HG03045 (cell line): ENCODE measurements around the gene LRP1B.
A peak's percentile ranks its signal among the peaks of the same experiment; 100 is the strongest.
"Not testable (repeated sequence)": the region's sequence is repeated elsewhere in the genome, so short reads cannot be mapped to it uniquely, and the experiment has no call there.

Source experiments
- ATAC-seq: cut with Tn5 transposase; IDR thresholded peaks from one replicate; pipeline ENCODE4 v1.9.1; 2021; ENCODE audit warnings: mild to moderate bottlenecking, moderate library complexity; ENCODE audit not compliant: unreplicated experiment

Gene LRP1B

GRCh38 chr2:140600116-140600515, 1530.7 kb downstream of the LRP1B start:
- ATAC-seq = no peak

GRCh38 chr2:140597836-140598235, 1533.0 kb downstream of the LRP1B start:
- ATAC-seq = no peak

- no peak for ATAC-seq
Measured at GRCh38 chr2:140597205-140597604, 1533.6 kb downstream of the LRP1B start.

- no peak for ATAC-seq
Measured at GRCh38 chr2:140596447-140596846, 1534.4 kb downstream of the LRP1B start.

- ATAC-seq = no peak
Measured at GRCh38 chr2:140595107-140595506, 1535.7 kb downstream of the LRP1B start.

GRCh38 chr2:140593132-140593531, 1537.7 kb downstream of the LRP1B start:
- no peak for ATAC-seq

GRCh38 chr2:140589696-140590095, 1541.1 kb downstream of the LRP1B start:
- no peak for ATAC-seq

- no peak for ATAC-seq
Measured at GRCh38 chr2:140589273-140589672, 1541.5 kb downstream of the LRP1B start.

- peak; percentile 85 for ATAC-seq
Measured at GRCh38 chr2:140586379-140586778, 1544.4 kb downstream of the LRP1B start.

- ATAC-seq = no peak
Measured at GRCh38 chr2:140585016-140585415, 1545.8 kb downstream of the LRP1B start.

GRCh38 chr2:140584471-140584870, 1546.3 kb downstream of the LRP1B start:
- ATAC-seq = no peak

- no peak for ATAC-seq
Measured at GRCh38 chr2:140580532-140581151, 1550.2 kb downstream of the LRP1B start.

GRCh38 chr2:140577453-140577852, 1553.4 kb downstream of the LRP1B start:
- ATAC-seq = no peak

- ATAC-seq = no peak
Measured at GRCh38 chr2:140567734-140568133, 1563.1 kb downstream of the LRP1B start.

GRCh38 chr2:140565756-140566155, 1565.1 kb downstream of the LRP1B start:
- no peak for ATAC-seq

GRCh38 chr2:140555701-140556100, 1575.1 kb downstream of the LRP1B start:
- ATAC-seq = no peak

GRCh38 chr2:140552634-140553033, 1578.2 kb downstream of the LRP1B start:
- no peak for ATAC-seq

GRCh38 chr2:140551287-140551686, 1579.5 kb downstream of the LRP1B start:
- ATAC-seq = no peak

GRCh38 chr2:140550821-140551220, 1580.0 kb downstream of the LRP1B start:
- no peak for ATAC-seq

- not testable (repeated sequence) for ATAC-seq
Measured at GRCh38 chr2:140544769-140545168, 1586.0 kb downstream of the LRP1B start.

GRCh38 chr2:140542627-140543026, 1588.2 kb downstream of the LRP1B start:
- no peak for ATAC-seq

- no peak for ATAC-seq
Measured at GRCh38 chr2:140539242-140539875, 1591.5 kb downstream of the LRP1B start.

- no peak for ATAC-seq
Measured at GRCh38 chr2:140529706-140530105, 1601.1 kb downstream of the LRP1B start.
